B cell (primary cell): Measurements from ENCODE around the gene DCP2. TPM values are rescaled to one million over a fixed set of nuclear protein-coding genes. Genes with fewer than 3 reads are reported as not detected.

Experiments
- ATAC-seq: fragments of 200-7000 bp; cut with Tn5 transposase; one replicate; pipeline ENCODE4 v1.10.0; 2021; ENCODE audit warnings: low read depth, mild to moderate bottlenecking, moderate number of reproducible peaks, moderate library complexity
- CTCF ChIA-PET: fragments of 350-600 bp; sonication (Branson Sonifier 250); formaldehyde crosslinking; loops from one replicate; lab custom pipeline; 2021; ENCODE audit warnings: antibody characterized with exemption, inconsistent platforms; lab: Charles Lee
- POLR2A ChIA-PET: fragments of 350-600 bp; sonication (Branson Sonifier 250); formaldehyde crosslinking; loops from one replicate; lab custom pipeline; 2021; ENCODE audit warnings: antibody characterized with exemption; lab: Charles Lee
- DNase-seq: peaks from one replicate; pipeline ENCODE4 v3.0.0; 2013
- H2AFZ ChIP-seq: 2 replicates; pipeline ENCODE4 v1.6.1; 2012; ENCODE audit warnings: mild to moderate bottlenecking, low read depth, low read length; ENCODE audit not compliant: insufficient read depth, poor library complexity, severe bottlenecking
- H3K27ac ChIP-seq, 2 donors: 1 replicate in 1 of 2; 2 replicates in 1 of 2; pipeline ENCODE4 v1.5.1; 2012 to 2013; ENCODE audit warnings: low read length in 2 of 2, mild to moderate bottlenecking in 2 of 2, moderate library complexity in 1 of 2
- H3K27me3 ChIP-seq, 4 experiments: fragments of 200-600 bp in 1 of 4; sonication (generic) in 1 of 4; replicated peaks in 1 of 4; 1 replicate in 2 of 4; 2 replicates in 2 of 4; pipeline versions ENCODE4 v1.6.1 to v1.7.0; 2013 to 2016; ENCODE audit warnings: low read length in 3 of 4, mild to moderate bottlenecking in 2 of 4, mixed read lengths in 1 of 4, moderate library complexity in 1 of 4; ENCODE audit not compliant: insufficient read depth in 4 of 4, control insufficient read depth in 3 of 4; ENCODE audit errors: control extremely low read depth in 1 of 4
- H3K36me3 ChIP-seq, 2 experiments: replicated peaks in 1 of 2; 1 replicate in 1 of 2; 2 replicates in 1 of 2; pipeline versions ENCODE4 v1.6.1 to v1.7.1; 2013; ENCODE audit warnings: low read length in 1 of 2; ENCODE audit not compliant: insufficient read depth in 2 of 2, control insufficient read depth in 1 of 2; ENCODE audit errors: control extremely low read depth in 1 of 2, extremely low read depth in 1 of 2
- H3K4me1 ChIP-seq, 2 donors: fragments of 200-600 bp in 1 of 2; sonication (generic) in 1 of 2; 1 replicate in 1 of 2; 2 replicates in 1 of 2; pipeline versions ENCODE4 v1.5.1 to v1.6.1; 2013 to 2017; ENCODE audit warnings: low read length in 2 of 2; ENCODE audit not compliant: control insufficient read depth in 2 of 2, insufficient read depth in 2 of 2
- H3K4me2 ChIP-seq: replicated peaks from 2 replicates; pipeline ENCODE3; 2012; ENCODE audit warnings: mild to moderate bottlenecking, low read depth, low read length; ENCODE audit not compliant: poor library complexity, severe bottlenecking
- H3K4me3 ChIP-seq, 5 experiments: fragments of 200-600 bp in 1 of 5; sonication (generic) in 1 of 5; 1 replicate in 3 of 5; 2 replicates in 2 of 5; pipeline versions ENCODE4 v1.5.1 to v1.7.0; 2011 to 2016; ENCODE audit warnings: low read length in 4 of 5, mild to moderate bottlenecking in 4 of 5, low read depth in 2 of 5, control low read depth in 1 of 5, moderate library complexity in 1 of 5; ENCODE audit not compliant: insufficient read depth in 1 of 5; ENCODE audit errors: control extremely low read depth in 1 of 5, extremely low read depth in 1 of 5
- H3K79me2 ChIP-seq: fragments of 200-600 bp; sonication (generic); one replicate; pipeline ENCODE4 v1.6.0; 2016; ENCODE audit warnings: low read length; ENCODE audit not compliant: control insufficient read depth, insufficient read depth
- H3K9ac ChIP-seq: fragments of 200-600 bp; sonication (generic); 2 replicates; pipeline ENCODE4 v1.6.1; 2017; ENCODE audit warnings: mild to moderate bottlenecking, low read length, moderate library complexity
- H3K9me3 ChIP-seq, 3 donors: one replicate each; pipeline versions ENCODE4 v1.6.1 to v1.7.1; 2013; ENCODE audit warnings: low read length in 2 of 3; ENCODE audit not compliant: control insufficient read depth in 2 of 3, insufficient read depth in 1 of 3; ENCODE audit errors: control extremely low read depth in 1 of 3
- H4K20me1 ChIP-seq: 2 replicates; pipeline ENCODE4 v1.6.0; 2012; ENCODE audit warnings: mild to moderate bottlenecking, low read length; ENCODE audit not compliant: insufficient read depth, control insufficient read depth, poor library complexity, severe bottlenecking
- H3K27ac Mint-ChIP-seq: one replicate; pipeline ENCODE4 v1.8.0; 2021; ENCODE audit warnings: mixed read lengths
- H3K27me3 Mint-ChIP-seq: one replicate; pipeline ENCODE4 v1.8.0; 2021; ENCODE audit warnings: mixed read lengths
- H3K4me1 Mint-ChIP-seq: one replicate; pipeline ENCODE4 v1.8.0; 2021; ENCODE audit warnings: mixed read lengths
- H3K4me3 Mint-ChIP-seq: one replicate; pipeline ENCODE4 v1.8.0; 2021; ENCODE audit warnings: mixed read lengths
- H3K9me3 Mint-ChIP-seq: one replicate; pipeline ENCODE4 v1.8.0; 2022; ENCODE audit warnings: mixed read lengths; ENCODE audit not compliant: insufficient read depth
- CTCF ChIP-seq: fragments of 200-600 bp; IDR thresholded peaks from one replicate; pipeline ENCODE4 v1.8.0; 2022; ENCODE audit warnings: antibody characterized with exemption, mild to moderate bottlenecking
- EZH2 ChIP-seq: IDR thresholded peaks from 2 replicates; pipeline ENCODE4 v1.6.1; 2012; ENCODE audit warnings: borderline replicate concordance, low read depth, mild to moderate bottlenecking, moderate library complexity, low read length; ENCODE audit not compliant: insufficient read depth, poor library complexity, severe bottlenecking
- WGBS: methylation state at CpG from one replicate; pipeline ENCODE4 v1.1.5; 2013; ENCODE audit warnings: missing lambda C conversion rate; ENCODE audit not compliant: insufficient coverage; 5-methylcytosine and 5-hydroxymethylcytosine counted together
- intact Hi-C: fragments of 100-400 bp; cut with micrococcal nuclease; formaldehyde crosslinking; loops from one replicate; pipeline ENCODE4 v1.10.0; 2022
- polyA plus RNA-seq: library from polyadenylated mRNA; depleted of rRNA; stranded (reverse); fragments of >200 nt; gene quantifications from 2 replicates; pipeline ENCODE4 v1.2.3, GENCODE V29; 2012
- total RNA-seq, 2 donors: library from RNA; stranded (reverse); fragments of 120-200 nt in 1 of 2; gene quantifications; 1 replicate in 1 of 2; 2 replicates in 1 of 2; pipeline versions ENCODE4 v1.2.3 to v1.2.4, GENCODE V29; 2013 to 2022

DCP2 gene
- total and polyA plus RNA-seq, 2 donors (not counting 1 experiment from before 2014, with no cell fraction given): 17.9 to 73.1 TPM

GRCh38 chr5:113017881-113018635 lies 41.5 kb downstream of the DCP2 start:
- Histone ChIP-seq H3K9me3 (no peaks in the 10 kb centered on the region), H3K9ac (no peak overlapping the region), H4K20me1 (peaks cover 12% of the 10 kb centered on the region), H3K4me2 (no peak overlapping the region), H3K4me3 (no peak overlapping the region), H3K36me3 (peaks cover 0 to 46% of the 10 kb centered on the region in 2 experiments), H3K27me3 (no peaks in the 10 kb centered on the region), H3K27ac (no peak overlapping the region), H3K4me1 (peaks cover 12 to 14% of the 10 kb centered on the region in 2 donors), H3K79me2 (peaks cover 5% of the 10 kb centered on the region), H2AFZ (no peak overlapping the region)
- no peak for TF ChIP-seq EZH2
- TF ChIP-seq CTCF: no peak
- H3K27me3 Mint-ChIP-seq: no peaks in the 10 kb centered on the region
- POLR2A ChIA-PET: no interaction called here
- CTCF ChIA-PET: no interaction called here
- 90% methylated on average over 2 of the region's 2 CpGs for WGBS
- H3K4me3 Mint-ChIP-seq: no peak overlapping the region
- no peak for DNase-seq
- no peak overlapping the region for H3K27ac Mint-ChIP-seq
- peaks cover 18% of the 10 kb centered on the region for H3K4me1 Mint-ChIP-seq
- no peaks in the 10 kb centered on the region for H3K9me3 Mint-ChIP-seq
- ATAC-seq: no peak
- intact Hi-C loops: no loop called here
